ENCODE measurements around the gene TRABD.

DNA sequence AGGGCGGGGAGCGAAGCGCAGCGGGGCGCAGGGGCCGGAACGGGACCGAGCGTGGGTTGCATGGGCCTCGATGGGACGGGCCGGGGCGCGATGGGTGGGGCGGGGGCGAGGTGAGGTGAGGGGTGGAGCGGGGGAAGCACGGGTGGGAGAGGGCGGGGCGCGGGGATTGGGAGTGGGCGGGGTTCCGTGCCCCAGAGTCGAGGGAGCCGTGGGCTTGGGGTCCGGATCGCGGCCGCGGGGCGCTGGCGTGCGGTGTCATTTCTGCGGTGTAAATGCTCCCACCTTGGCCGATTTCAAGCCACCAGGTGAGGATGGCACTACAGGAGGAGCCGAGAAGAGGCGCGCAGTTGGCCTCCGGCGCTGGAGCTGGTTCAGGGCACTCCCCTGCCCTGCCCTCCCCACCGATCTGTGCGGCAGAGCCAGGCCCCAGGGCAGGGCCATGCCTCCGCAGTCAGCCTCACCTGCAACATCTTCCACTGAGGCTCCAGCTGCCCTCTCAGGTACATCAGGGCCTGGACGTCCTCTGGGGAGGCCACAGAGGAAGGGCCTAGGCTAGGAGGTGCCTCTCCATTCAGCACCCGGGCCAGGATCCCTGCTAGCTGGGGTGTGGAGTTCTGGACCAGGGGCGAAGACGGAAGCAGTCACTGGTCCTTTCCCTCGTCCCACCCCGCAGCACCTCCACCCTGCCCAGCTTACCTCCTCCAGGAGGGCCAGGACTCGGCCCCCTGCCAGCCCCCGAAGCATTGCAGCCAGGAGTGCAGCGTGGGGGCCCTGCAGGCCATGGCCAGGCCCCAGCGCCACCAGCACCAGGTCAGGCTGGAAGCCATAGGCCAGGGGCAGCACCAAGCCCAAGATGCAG, 59.7 kb downstream of the TRABD start:
- TF ChIP-seq CTCF (IDR thresholded peaks at IDR 0.05; ENCODE audit: borderline replicate concordance, extremely low read depth, low read length, poor library complexity, severe bottlenecking) (no peak), EZH2 (IDR thresholded peaks at IDR 0.05; ENCODE audit: borderline replicate concordance, low read depth, low read length, severe bottlenecking) (no peak)
